HEK293 (cell line): ENCODE data around the gene CDK9.

ENCODE experiments used
- CTCF ChIA-PET: fragments of 350-600 bp; formaldehyde crosslinking; extraction: SDS; loops from one replicate; lab custom pipeline; 2021; ENCODE audit warnings: antibody characterized with exemption; lab: Yijun Ruan, JAX
- POLR2A ChIA-PET: fragments of 300-600 bp; formaldehyde crosslinking; extraction: SDS; loops from one replicate; lab custom pipeline; 2020; ENCODE audit warnings: antibody characterized with exemption, inconsistent platforms; lab: Yijun Ruan, JAX
- H3K27ac ChIP-seq: fragments of 200-500 bp; sonication (Bioruptor generic); 2 replicates; pipeline ENCODE4 v1.5.1; 2014; ENCODE audit warnings: low read depth, low read length, control low read depth, inconsistent platforms; ENCODE audit errors: extremely low read depth
- H3K36me3 ChIP-seq, 2 experiments: fragments of 200-500 bp in 1 of 2; sonication (Bioruptor generic) in 1 of 2; 1 replicate in 1 of 2; 2 replicates in 1 of 2; pipeline ENCODE4 v1.5.1; 2014 to 2017; ENCODE audit warnings: inconsistent platforms in 2 of 2, low read length in 2 of 2; ENCODE audit not compliant: control insufficient read depth in 2 of 2, insufficient read depth in 1 of 2
- H3K4me1 ChIP-seq: fragments of 200-500 bp; sonication (Bioruptor generic); 2 replicates; pipeline ENCODE4 v1.5.1; 2014; ENCODE audit warnings: mild to moderate bottlenecking, low read length, inconsistent platforms; ENCODE audit not compliant: control insufficient read depth, insufficient read depth
- H3K4me3 ChIP-seq: 2 replicates; pipeline ENCODE4 v1.5.1; 2011; ENCODE audit warnings: low read depth, mild to moderate bottlenecking, control low read depth, low read length, moderate library complexity
- H3K9me3 ChIP-seq: fragments of 200-500 bp; sonication (Bioruptor generic); 2 replicates; pipeline ENCODE4 v1.5.1; 2014; ENCODE audit warnings: low read depth, low read length, inconsistent platforms; ENCODE audit not compliant: control insufficient read depth, insufficient read depth
- OVOL3 ChIP-seq: fragments of 450-650 bp; formaldehyde crosslinking; IDR thresholded peaks from 2 replicates; pipeline ENCODE4 v1.5.1; 2016; ENCODE audit warnings: missing biosample characterization, missing genetic modification characterization
- ZFP3 ChIP-seq: fragments of 450-650 bp; formaldehyde crosslinking; IDR thresholded peaks from 2 replicates; pipeline ENCODE4 v1.5.1; 2016; ENCODE audit warnings: low read depth, missing biosample characterization, missing genetic modification characterization
- ZNF132 ChIP-seq: fragments of 450-650 bp; formaldehyde crosslinking; IDR thresholded peaks from 2 replicates; pipeline ENCODE4 v1.5.1; 2017; ENCODE audit warnings: missing biosample characterization, missing genetic modification characterization, borderline replicate concordance
- ZNF169 ChIP-seq: fragments of 450-650 bp; formaldehyde crosslinking; IDR thresholded peaks from 2 replicates; pipeline ENCODE4 v1.5.1; 2016; ENCODE audit warnings: missing biosample characterization, missing genetic modification characterization
- ZNF394 ChIP-seq: fragments of 450-650 bp; formaldehyde crosslinking; IDR thresholded peaks from 2 replicates; pipeline ENCODE4 v1.5.1; 2016; ENCODE audit warnings: missing biosample characterization, missing genetic modification characterization, mild to moderate bottlenecking, moderate library complexity, borderline replicate concordance
- ZNF416 ChIP-seq: fragments of 450-650 bp; formaldehyde crosslinking; IDR thresholded peaks from 2 replicates; pipeline ENCODE4 v1.5.1; 2016; ENCODE audit warnings: missing biosample characterization, missing genetic modification characterization
- ZNF501 ChIP-seq: fragments of 450-650 bp; formaldehyde crosslinking; IDR thresholded peaks from 2 replicates; pipeline ENCODE4 v1.5.1; 2016; ENCODE audit warnings: missing biosample characterization, missing genetic modification characterization
- ZNF544 ChIP-seq: fragments of 450-650 bp; formaldehyde crosslinking; IDR thresholded peaks from 2 replicates; pipeline ENCODE4 v1.5.0; 2017; ENCODE audit warnings: missing biosample characterization, missing genetic modification characterization
- ZNF660 ChIP-seq: fragments of 450-650 bp; IDR thresholded peaks from 2 replicates; pipeline ENCODE4 v1.5.1; 2018; ENCODE audit warnings: missing biosample characterization, mild to moderate bottlenecking, missing genetic modification characterization
- ZXDB ChIP-seq: fragments of 450-650 bp; formaldehyde crosslinking; IDR thresholded peaks from 2 replicates; pipeline ENCODE4 v1.5.1; 2016; ENCODE audit warnings: missing biosample characterization, missing genetic modification characterization
- TF ChIP-seq, protein P1 (sequence below): fragments of 450-650 bp; formaldehyde crosslinking; IDR thresholded peaks from 2 replicates; pipeline ENCODE4 v1.5.1; 2016; ENCODE audit warnings: missing biosample characterization, missing genetic modification characterization
- TF ChIP-seq, protein P2 (sequence below): fragments of 450-650 bp; formaldehyde crosslinking; IDR thresholded peaks from 2 replicates; pipeline ENCODE4 v1.5.1; 2016; ENCODE audit warnings: missing biosample characterization, missing genetic modification characterization
- TF ChIP-seq, protein P3 (sequence below): fragments of 450-650 bp; formaldehyde crosslinking; IDR thresholded peaks from 2 replicates; pipeline ENCODE4; 2016; ENCODE audit warnings: missing biosample characterization, missing genetic modification characterization
- TF ChIP-seq, protein P4 (sequence below): sonication (generic); formaldehyde crosslinking; IDR thresholded peaks from 2 replicates; pipeline ENCODE4 v1.8.1; 2022; ENCODE audit warnings: mild to moderate bottlenecking, moderate library complexity, missing genetic modification reagents
- TF ChIP-seq, protein P5 (sequence below): fragments of 450-650 bp; IDR thresholded peaks from 2 replicates; pipeline ENCODE4 v1.5.1; 2018; ENCODE audit warnings: missing biosample characterization, mild to moderate bottlenecking, missing genetic modification characterization
- TF ChIP-seq, protein P6 (sequence below): fragments of 450-650 bp; formaldehyde crosslinking; IDR thresholded peaks from 2 replicates; pipeline ENCODE4 v1.5.1; 2017; ENCODE audit warnings: missing biosample characterization, mild to moderate bottlenecking, missing genetic modification characterization, moderate library complexity

The CDK9 gene

DNA sequence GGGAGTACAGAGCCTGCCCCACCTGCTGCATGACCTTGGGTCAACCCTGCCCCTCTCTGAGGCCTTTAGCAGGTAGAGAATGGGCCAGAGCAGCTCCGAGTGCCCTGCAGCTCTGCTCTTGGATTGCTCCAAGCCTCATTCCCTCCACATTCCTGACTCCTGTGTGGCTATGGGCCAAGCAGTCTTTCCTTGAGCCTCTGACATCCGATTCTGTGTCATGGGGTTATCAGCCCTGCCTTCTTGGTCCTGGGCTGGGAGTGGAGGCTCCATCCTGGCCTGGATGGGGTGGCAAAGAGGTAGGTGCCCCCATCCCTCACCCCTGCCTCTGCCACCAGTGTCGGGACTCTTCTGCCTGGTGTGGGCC, 30.5 kb downstream of the CDK9 start:
- ChIA-PET CTCF (no interaction called here), POLR2A (interaction anchor here (0.8 kb wide), 1 partner anchor 15 kb away, joined by 7 read pairs; no protein-coding TSS in a partner anchor)
- Histone ChIP-seq H3K9me3 (no peaks in the 10 kb centered on the region), H3K27ac (no peak overlapping the region), H3K4me3 (no peak overlapping the region)
- no peak for TF ChIP-seq OVOL3
- no peak for TF ChIP-seq ZNF501 (tag by site-specific recombination)
- TF ChIP-seq ZNF416 = no peak
- TF ChIP-seq, protein P1, sequence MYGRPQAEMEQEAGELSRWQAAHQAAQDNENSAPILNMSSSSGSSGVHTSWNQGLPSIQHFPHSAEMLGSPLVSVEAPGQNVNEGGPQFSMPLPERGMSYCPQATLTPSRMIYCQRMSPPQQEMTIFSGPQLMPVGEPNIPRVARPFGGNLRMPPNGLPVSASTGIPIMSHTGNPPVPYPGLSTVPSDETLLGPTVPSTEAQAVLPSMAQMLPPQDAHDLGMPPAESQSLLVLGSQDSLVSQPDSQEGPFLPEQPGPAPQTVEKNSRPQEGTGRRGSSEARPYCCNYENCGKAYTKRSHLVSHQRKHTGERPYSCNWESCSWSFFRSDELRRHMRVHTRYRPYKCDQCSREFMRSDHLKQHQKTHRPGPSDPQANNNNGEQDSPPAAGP (tag by site-specific recombination) = no peak
- TF ChIP-seq, protein P2, sequence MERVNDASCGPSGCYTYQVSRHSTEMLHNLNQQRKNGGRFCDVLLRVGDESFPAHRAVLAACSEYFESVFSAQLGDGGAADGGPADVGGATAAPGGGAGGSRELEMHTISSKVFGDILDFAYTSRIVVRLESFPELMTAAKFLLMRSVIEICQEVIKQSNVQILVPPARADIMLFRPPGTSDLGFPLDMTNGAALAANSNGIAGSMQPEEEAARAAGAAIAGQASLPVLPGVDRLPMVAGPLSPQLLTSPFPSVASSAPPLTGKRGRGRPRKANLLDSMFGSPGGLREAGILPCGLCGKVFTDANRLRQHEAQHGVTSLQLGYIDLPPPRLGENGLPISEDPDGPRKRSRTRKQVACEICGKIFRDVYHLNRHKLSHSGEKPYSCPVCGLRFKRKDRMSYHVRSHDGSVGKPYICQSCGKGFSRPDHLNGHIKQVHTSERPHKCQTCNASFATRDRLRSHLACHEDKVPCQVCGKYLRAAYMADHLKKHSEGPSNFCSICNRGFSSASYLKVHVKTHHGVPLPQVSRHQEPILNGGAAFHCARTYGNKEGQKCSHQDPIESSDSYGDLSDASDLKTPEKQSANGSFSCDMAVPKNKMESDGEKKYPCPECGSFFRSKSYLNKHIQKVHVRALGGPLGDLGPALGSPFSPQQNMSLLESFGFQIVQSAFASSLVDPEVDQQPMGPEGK (tag by site-specific recombination) = no peak
- TF ChIP-seq ZNF660 (tag by site-specific recombination) = no peak
- no peak for TF ChIP-seq ZNF169 (tag by site-specific recombination)
- TF ChIP-seq, all 188 proteins: peak for 0
- Histone ChIP-seq H3K36me3 (peaks cover 0 to 35% of the 10 kb centered on the region in 2 experiments; a peak in 2 of 3 replicates), H3K4me1 (no peaks in the 10 kb centered on the region)

DNA sequence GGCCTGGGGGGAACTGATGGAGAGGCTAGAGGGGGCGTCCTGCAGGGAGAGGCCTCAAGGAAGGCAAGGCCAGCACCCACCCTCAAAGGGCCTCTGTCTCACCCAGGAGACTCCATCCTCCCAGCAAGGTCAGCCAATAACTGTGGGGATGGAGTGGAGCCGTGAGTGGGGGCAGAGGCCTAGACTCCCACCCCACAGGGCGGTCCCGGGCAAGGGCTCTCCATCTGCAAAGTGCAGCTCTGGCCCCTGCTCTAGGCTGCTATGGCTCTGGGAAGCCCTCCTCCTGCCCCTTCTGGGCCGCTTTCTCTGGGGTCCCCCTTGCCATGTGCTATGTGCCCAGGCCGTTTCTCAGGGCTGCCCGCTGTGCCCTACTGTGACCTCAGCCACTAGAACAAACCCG, 30.9 kb downstream of the CDK9 start:
- ChIA-PET CTCF (interaction anchor here (0.8 kb wide), 1 partner anchor 105 kb away, joined by 3 read pairs; no protein-coding TSS in a partner anchor), POLR2A (interaction anchor here (0.8 to 1.3 kb wide), 2 partner anchors 8 to 16 kb away, joined by 7 to 8 read pairs; no protein-coding TSS in a partner anchor)
- no peak overlapping the region for H3K27ac ChIP-seq
- TF ChIP-seq, protein P3, sequence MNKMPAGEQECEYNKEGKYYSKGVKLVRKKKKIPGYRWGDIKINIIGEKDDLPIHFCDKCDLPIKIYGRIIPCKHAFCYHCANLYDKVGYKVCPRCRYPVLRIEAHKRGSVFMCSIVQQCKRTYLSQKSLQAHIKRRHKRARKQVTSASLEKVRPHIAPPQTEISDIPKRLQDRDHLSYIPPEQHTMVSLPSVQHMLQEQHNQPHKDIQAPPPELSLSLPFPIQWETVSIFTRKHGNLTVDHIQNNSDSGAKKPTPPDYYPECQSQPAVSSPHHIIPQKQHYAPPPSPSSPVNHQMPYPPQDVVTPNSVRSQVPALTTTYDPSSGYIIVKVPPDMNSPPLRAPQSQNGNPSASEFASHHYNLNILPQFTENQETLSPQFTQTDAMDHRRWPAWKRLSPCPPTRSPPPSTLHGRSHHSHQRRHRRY (tag by site-specific recombination) = no peak
- TF ChIP-seq, protein P4, sequence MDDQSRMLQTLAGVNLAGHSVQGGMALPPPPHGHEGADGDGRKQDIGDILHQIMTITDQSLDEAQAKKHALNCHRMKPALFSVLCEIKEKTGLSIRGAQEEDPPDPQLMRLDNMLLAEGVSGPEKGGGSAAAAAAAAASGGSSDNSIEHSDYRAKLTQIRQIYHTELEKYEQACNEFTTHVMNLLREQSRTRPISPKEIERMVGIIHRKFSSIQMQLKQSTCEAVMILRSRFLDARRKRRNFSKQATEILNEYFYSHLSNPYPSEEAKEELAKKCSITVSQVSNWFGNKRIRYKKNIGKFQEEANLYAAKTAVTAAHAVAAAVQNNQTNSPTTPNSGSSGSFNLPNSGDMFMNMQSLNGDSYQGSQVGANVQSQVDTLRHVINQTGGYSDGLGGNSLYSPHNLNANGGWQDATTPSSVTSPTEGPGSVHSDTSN (CRISPR knock-in tag) = no peak
- TF ChIP-seq ZNF394 = no peak
- TF ChIP-seq ZXDB (tag by site-specific recombination) = no peak
- TF ChIP-seq ZFP3 (tag by site-specific recombination) = no peak
- TF ChIP-seq ZNF544 = no peak
- TF ChIP-seq, protein P5, sequence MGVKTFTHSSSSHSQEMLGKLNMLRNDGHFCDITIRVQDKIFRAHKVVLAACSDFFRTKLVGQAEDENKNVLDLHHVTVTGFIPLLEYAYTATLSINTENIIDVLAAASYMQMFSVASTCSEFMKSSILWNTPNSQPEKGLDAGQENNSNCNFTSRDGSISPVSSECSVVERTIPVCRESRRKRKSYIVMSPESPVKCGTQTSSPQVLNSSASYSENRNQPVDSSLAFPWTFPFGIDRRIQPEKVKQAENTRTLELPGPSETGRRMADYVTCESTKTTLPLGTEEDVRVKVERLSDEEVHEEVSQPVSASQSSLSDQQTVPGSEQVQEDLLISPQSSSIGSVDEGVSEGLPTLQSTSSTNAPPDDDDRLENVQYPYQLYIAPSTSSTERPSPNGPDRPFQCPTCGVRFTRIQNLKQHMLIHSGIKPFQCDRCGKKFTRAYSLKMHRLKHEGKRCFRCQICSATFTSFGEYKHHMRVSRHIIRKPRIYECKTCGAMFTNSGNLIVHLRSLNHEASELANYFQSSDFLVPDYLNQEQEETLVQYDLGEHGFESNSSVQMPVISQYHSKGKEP (tag by site-specific recombination) = no peak
- TF ChIP-seq, protein P6, sequence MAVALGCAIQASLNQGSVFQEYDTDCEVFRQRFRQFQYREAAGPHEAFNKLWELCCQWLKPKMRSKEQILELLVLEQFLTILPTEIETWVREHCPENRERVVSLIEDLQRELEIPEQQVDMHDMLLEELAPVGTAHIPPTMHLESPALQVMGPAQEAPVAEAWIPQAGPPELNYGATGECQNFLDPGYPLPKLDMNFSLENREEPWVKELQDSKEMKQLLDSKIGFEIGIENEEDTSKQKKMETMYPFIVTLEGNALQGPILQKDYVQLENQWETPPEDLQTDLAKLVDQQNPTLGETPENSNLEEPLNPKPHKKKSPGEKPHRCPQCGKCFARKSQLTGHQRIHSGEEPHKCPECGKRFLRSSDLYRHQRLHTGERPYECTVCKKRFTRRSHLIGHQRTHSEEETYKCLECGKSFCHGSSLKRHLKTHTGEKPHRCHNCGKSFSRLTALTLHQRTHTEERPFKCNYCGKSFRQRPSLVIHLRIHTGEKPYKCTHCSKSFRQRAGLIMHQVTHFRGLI = no peak
- no peak for TF ChIP-seq ZNF132 (tag by site-specific recombination)
- H3K9me3 ChIP-seq = no peaks in the 10 kb centered on the region
- H3K4me3 ChIP-seq = no peak overlapping the region
- peaks cover 0 to 34% of the 10 kb centered on the region in 2 experiments; a peak in 2 of 3 replicates for H3K36me3 ChIP-seq
- H3K4me1 ChIP-seq = no peaks in the 10 kb centered on the region
